ENCODE results near the gene BICC1. TPM values are rescaled to one million over a fixed set of nuclear protein-coding genes. Genes with fewer than 3 reads are reported as not detected.

BICC1 gene
- total RNA-seq, 1 donor from 2014 or later, result not detected

- no peak for DNase-seq (ENCODE audit: low read depth in 2 of 2)
Measured at GRCh38 chr10:58516119-58516518, 3.4 kb downstream of the BICC1 start.

GRCh38 chr10:58516671-58517070 is 4.0 kb downstream of the BICC1 start:
- DNase-seq (ENCODE audit: low read depth in 2 of 2), result no peak

- DNase-seq (ENCODE audit: low read depth in 2 of 2), result no peak
Measured at GRCh38 chr10:58517081-58517480, 4.4 kb downstream of the BICC1 start.

GRCh38 chr10:58517491-58518355 is 5.1 kb downstream of the BICC1 start:
- no peak for DNase-seq (ENCODE audit: low read depth in 2 of 2)

GRCh38 chr10:58518775-58519174 is 6.1 kb downstream of the BICC1 start:
- DNase-seq (ENCODE audit: low read depth in 2 of 2), result no peak

- DNase-seq (ENCODE audit: low read depth in 2 of 2), result no peak
Measured at GRCh38 chr10:58529077-58529728, 16.5 kb downstream of the BICC1 start.

- peak; percentile 39 to 52 for DNase-seq (ENCODE audit: low read depth in 2 of 2)
Measured at GRCh38 chr10:58531084-58531695, 18.5 kb downstream of the BICC1 start.

GRCh38 chr10:58535311-58535710 is 22.6 kb downstream of the BICC1 start:
- DNase-seq (ENCODE audit: low read depth in 2 of 2), result no peak

- no peak for DNase-seq (ENCODE audit: low read depth in 2 of 2)
Measured at GRCh38 chr10:58543141-58543540, 30.5 kb downstream of the BICC1 start.

GRCh38 chr10:58544135-58544534 is 31.5 kb downstream of the BICC1 start:
- DNase-seq (ENCODE audit: low read depth in 2 of 2), result no peak

- no peak for DNase-seq (ENCODE audit: low read depth in 2 of 2)
Measured at GRCh38 chr10:58545427-58545826, 32.8 kb downstream of the BICC1 start.

- no peak for DNase-seq (ENCODE audit: low read depth in 2 of 2)
Measured at GRCh38 chr10:58546137-58546536, 33.5 kb downstream of the BICC1 start.

GRCh38 chr10:58546722-58547445 is 34.2 kb downstream of the BICC1 start:
- DNase-seq (ENCODE audit: low read depth in 2 of 2), result no peak

- no peak for DNase-seq (ENCODE audit: low read depth in 2 of 2)
Measured at GRCh38 chr10:58547963-58548362, 35.3 kb downstream of the BICC1 start.

GRCh38 chr10:58554316-58554715 is 41.6 kb downstream of the BICC1 start:
- no peak for DNase-seq (ENCODE audit: low read depth in 2 of 2)

GRCh38 chr10:58555170-58555929 is 42.7 kb downstream of the BICC1 start:
- DNase-seq (ENCODE audit: low read depth in 2 of 2), result no peak

GRCh38 chr10:58555930-58556311 is 43.2 kb downstream of the BICC1 start:
- no peak for DNase-seq (ENCODE audit: low read depth in 2 of 2)

- DNase-seq (ENCODE audit: low read depth in 2 of 2), result no peak
Measured at GRCh38 chr10:58556516-58557165, 44.0 kb downstream of the BICC1 start.

- no peak for DNase-seq (ENCODE audit: low read depth in 2 of 2)
Measured at GRCh38 chr10:58557714-58558113, 45.0 kb downstream of the BICC1 start.

- no peak for DNase-seq (ENCODE audit: low read depth in 2 of 2)
Measured at GRCh38 chr10:58560068-58560467, 47.4 kb downstream of the BICC1 start.

- DNase-seq (ENCODE audit: low read depth in 2 of 2), result no peak
Measured at GRCh38 chr10:58565271-58565670, 52.6 kb downstream of the BICC1 start.
